WTC11 (cell line): ENCODE results near the gene GPR68. TPM values are rescaled to one million over a fixed set of nuclear protein-coding genes. Genes with fewer than 3 reads are reported as not detected.

ENCODE experiments used
- ATAC-seq: fragments of 200-7000 bp; cut with Tn5 transposase; 2 replicates; pipeline ENCODE4 v1.10.0; 2021; ENCODE audit warnings: mild to moderate bottlenecking, moderate library complexity
- CTCF ChIA-PET: fragments of 300-600 bp; sonication (Branson Sonifier 250); formaldehyde crosslinking; loops from one replicate; lab custom pipeline; 2021; ENCODE audit warnings: antibody characterized with exemption; lab: Charles Lee
- POLR2A ChIA-PET: fragments of 350-600 bp; sonication (Branson Sonifier 250); formaldehyde crosslinking; loops from one replicate; lab custom pipeline; 2021; ENCODE audit warnings: antibody characterized with exemption; lab: Charles Lee
- DNase-seq: peaks from one replicate; pipeline ENCODE4 v3.0.0; 2021; ENCODE audit warnings: low spot score
- H3K27ac Mint-ChIP-seq: 2 replicates; pipeline ENCODE4 v1.8.0; 2021; ENCODE audit warnings: mixed read lengths
- H3K27me3 Mint-ChIP-seq: 2 replicates; pipeline ENCODE4 v1.8.0; 2021; ENCODE audit warnings: low read depth, mild to moderate bottlenecking, moderate library complexity, mixed read lengths
- H3K36me3 Mint-ChIP-seq: 2 replicates; pipeline ENCODE4 v1.8.0; 2021; ENCODE audit warnings: mixed read lengths
- H3K4me1 Mint-ChIP-seq: 2 replicates; pipeline ENCODE4 v1.8.0; 2022; ENCODE audit warnings: mixed read lengths
- H3K4me3 Mint-ChIP-seq: 2 replicates; pipeline ENCODE4 v1.8.0; 2021; ENCODE audit warnings: mild to moderate bottlenecking, moderate library complexity, mixed read lengths
- H3K9me3 Mint-ChIP-seq: 2 replicates; pipeline ENCODE4 v1.8.0; 2021; ENCODE audit warnings: mixed read lengths
- ARID4B ChIP-seq: sonication (generic); formaldehyde crosslinking; IDR thresholded peaks from 2 replicates; pipeline ENCODE4 v1.8.0; 2023; ENCODE audit warnings: missing genetic modification reagents, mild to moderate bottlenecking, borderline replicate concordance
- ATF1 ChIP-seq: sonication (generic); formaldehyde crosslinking; IDR thresholded peaks from 2 replicates; pipeline ENCODE4 v1.8.1; 2023; ENCODE audit warnings: mild to moderate bottlenecking, moderate library complexity, missing genetic modification reagents
- ATF2 ChIP-seq: sonication (generic); formaldehyde crosslinking; IDR thresholded peaks from 2 replicates; pipeline ENCODE4 v1.8.1; 2022; ENCODE audit warnings: low read depth, missing genetic modification reagents, borderline replicate concordance
- E2F4 ChIP-seq: sonication (generic); formaldehyde crosslinking; IDR thresholded peaks from 2 replicates; pipeline ENCODE4 v1.8.1; 2022; ENCODE audit warnings: low read depth, mild to moderate bottlenecking, moderate library complexity, missing genetic modification reagents, borderline replicate concordance
- FOXJ3 ChIP-seq: sonication (generic); formaldehyde crosslinking; IDR thresholded peaks from 2 replicates; pipeline ENCODE4 v1.9.0; 2021; ENCODE audit warnings: missing genetic modification reagents, mild to moderate bottlenecking, borderline replicate concordance
- FOXK1 ChIP-seq: sonication (generic); formaldehyde crosslinking; IDR thresholded peaks from 2 replicates; pipeline ENCODE4 v1.8.0; 2022; ENCODE audit warnings: mild to moderate bottlenecking, moderate library complexity, missing genetic modification reagents
- GABPB1 ChIP-seq: sonication (generic); formaldehyde crosslinking; IDR thresholded peaks from 2 replicates; pipeline ENCODE4 v1.8.1; 2023; ENCODE audit warnings: mild to moderate bottlenecking, missing genetic modification reagents
- IRF2 ChIP-seq: sonication (generic); formaldehyde crosslinking; IDR thresholded peaks from 2 replicates; pipeline ENCODE4 v1.8.0; 2022; ENCODE audit warnings: low read depth, missing genetic modification reagents, borderline replicate concordance
- NFATC4 ChIP-seq: fragments of 250-450 bp; sonication (Bioruptor Pico); IDR thresholded peaks from 2 replicates; pipeline ENCODE4 v1.9.0; 2021; ENCODE audit warnings: mild to moderate bottlenecking
- OVOL2 ChIP-seq: fragments of 250-450 bp; sonication (Bioruptor Pico); IDR thresholded peaks from 2 replicates; pipeline ENCODE4 v1.9.0; 2021; ENCODE audit warnings: mild to moderate bottlenecking, borderline replicate concordance
- PREB ChIP-seq: sonication (generic); formaldehyde crosslinking; IDR thresholded peaks from 2 replicates; pipeline ENCODE4 v1.8.1; 2022; ENCODE audit warnings: mild to moderate bottlenecking, missing genetic modification reagents, moderate library complexity, borderline replicate concordance
- USF1 ChIP-seq: sonication (generic); formaldehyde crosslinking; IDR thresholded peaks from 2 replicates; pipeline ENCODE4 v1.8.0; 2022; ENCODE audit warnings: mild to moderate bottlenecking, missing genetic modification reagents
- ZNF121 ChIP-seq: sonication (generic); formaldehyde crosslinking; IDR thresholded peaks from 2 replicates; pipeline ENCODE4 v1.8.0; 2023; ENCODE audit warnings: missing genetic modification reagents
- ZNF423 ChIP-seq: fragments of 250-450 bp; sonication (Bioruptor Pico); IDR thresholded peaks from 2 replicates; pipeline ENCODE4 v2.1.2; 2022; ENCODE audit warnings: mild to moderate bottlenecking, moderate library complexity
- total RNA-seq: library from RNA; stranded (reverse); gene quantifications from 3 replicates; pipeline ENCODE4 v1.2.3, GENCODE V29; 2021
- TF ChIP-seq, protein P1 (sequence below): sonication (generic); formaldehyde crosslinking; IDR thresholded peaks from 2 replicates; pipeline ENCODE4 v1.8.0; 2022; ENCODE audit warnings: missing genetic modification reagents
- TF ChIP-seq, protein P2 (sequence below): sonication (generic); formaldehyde crosslinking; IDR thresholded peaks from 2 replicates; pipeline ENCODE4 v1.8.0; 2022; ENCODE audit warnings: mild to moderate bottlenecking, missing genetic modification reagents

Gene GPR68
- total RNA-seq, 1 experiment from 2014 or later: 0.28 TPM

DNA sequence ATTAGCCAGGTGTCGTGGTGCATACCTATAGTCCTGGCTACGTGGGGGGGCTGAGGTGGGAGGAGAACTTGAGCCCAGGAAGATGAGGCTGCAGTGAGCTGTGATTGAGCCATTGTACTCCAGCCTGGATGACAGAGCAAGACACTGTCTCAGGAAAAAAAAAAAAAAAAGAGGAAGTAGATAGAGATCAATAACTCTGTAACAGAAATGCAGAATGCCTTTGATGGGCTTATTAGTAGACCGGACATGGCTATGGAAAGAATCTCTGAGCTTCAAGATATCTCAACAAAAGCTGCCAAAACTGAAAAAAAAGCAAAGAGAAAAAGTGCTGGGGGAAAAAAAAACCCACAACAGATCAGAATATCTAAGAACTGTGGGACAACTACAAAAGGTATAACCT lies 37.5 kb downstream of the GPR68 start:
- no peak for ATAC-seq
- TF ChIP-seq NFATC4 (CRISPR knock-in tag) (no peak), USF1 (CRISPR knock-in tag) (no peak), ZNF121 (CRISPR knock-in tag) (no peak), ATF1 (CRISPR knock-in tag) (no peak), E2F4 (CRISPR knock-in tag) (no peak), FOXJ3 (no peak), PREB (CRISPR knock-in tag) (no peak), IRF2 (no peak)
- TF ChIP-seq, protein P1, sequence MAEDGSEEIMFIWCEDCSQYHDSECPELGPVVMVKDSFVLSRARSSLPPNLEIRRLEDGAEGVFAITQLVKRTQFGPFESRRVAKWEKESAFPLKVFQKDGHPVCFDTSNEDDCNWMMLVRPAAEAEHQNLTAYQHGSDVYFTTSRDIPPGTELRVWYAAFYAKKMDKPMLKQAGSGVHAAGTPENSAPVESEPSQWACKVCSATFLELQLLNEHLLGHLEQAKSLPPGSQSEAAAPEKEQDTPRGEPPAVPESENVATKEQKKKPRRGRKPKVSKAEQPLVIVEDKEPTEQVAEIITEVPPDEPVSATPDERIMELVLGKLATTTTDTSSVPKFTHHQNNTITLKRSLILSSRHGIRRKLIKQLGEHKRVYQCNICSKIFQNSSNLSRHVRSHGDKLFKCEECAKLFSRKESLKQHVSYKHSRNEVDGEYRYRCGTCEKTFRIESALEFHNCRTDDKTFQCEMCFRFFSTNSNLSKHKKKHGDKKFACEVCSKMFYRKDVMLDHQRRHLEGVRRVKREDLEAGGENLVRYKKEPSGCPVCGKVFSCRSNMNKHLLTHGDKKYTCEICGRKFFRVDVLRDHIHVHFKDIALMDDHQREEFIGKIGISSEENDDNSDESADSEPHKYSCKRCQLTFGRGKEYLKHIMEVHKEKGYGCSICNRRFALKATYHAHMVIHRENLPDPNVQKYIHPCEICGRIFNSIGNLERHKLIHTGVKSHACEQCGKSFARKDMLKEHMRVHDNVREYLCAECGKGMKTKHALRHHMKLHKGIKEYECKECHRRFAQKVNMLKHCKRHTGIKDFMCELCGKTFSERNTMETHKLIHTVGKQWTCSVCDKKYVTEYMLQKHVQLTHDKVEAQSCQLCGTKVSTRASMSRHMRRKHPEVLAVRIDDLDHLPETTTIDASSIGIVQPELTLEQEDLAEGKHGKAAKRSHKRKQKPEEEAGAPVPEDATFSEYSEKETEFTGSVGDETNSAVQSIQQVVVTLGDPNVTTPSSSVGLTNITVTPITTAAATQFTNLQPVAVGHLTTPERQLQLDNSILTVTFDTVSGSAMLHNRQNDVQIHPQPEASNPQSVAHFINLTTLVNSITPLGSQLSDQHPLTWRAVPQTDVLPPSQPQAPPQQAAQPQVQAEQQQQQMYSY: no peak
- TF ChIP-seq, all 79 proteins: peak for 0
- ChIA-PET POLR2A (interaction anchor here (0.6 kb wide), 1 partner anchor 1925 kb away, joined by 7 read pairs; no protein-coding TSS in a partner anchor), CTCF (interaction anchor here (0.6 to 0.9 kb wide), 2 partner anchors 50 to 65 kb away, joined by 3 to 4 read pairs; no protein-coding TSS in a partner anchor)
- Mint-ChIP-seq H3K36me3 (peaks cover 43% of the 10 kb centered on the region), H3K27me3 (no peaks in the 10 kb centered on the region), H3K27ac (no peak overlapping the region), H3K9me3 (no peaks in the 10 kb centered on the region), H3K4me3 (no peak overlapping the region), H3K4me1 (no peaks in the 10 kb centered on the region)
- no peak for DNase-seq

- POLR2A ChIA-PET: no interaction called here
- ATAC-seq (no peak), DNase-seq (no peak)
- CTCF ChIA-PET: no interaction called here
- H3K27ac Mint-ChIP-seq: no peak overlapping the region
- peaks cover 44% of the 10 kb centered on the region for H3K36me3 Mint-ChIP-seq
- H3K4me1 Mint-ChIP-seq: no peaks in the 10 kb centered on the region
- peaks cover 7% of the 10 kb centered on the region for H3K9me3 Mint-ChIP-seq
- H3K27me3 Mint-ChIP-seq: no peaks in the 10 kb centered on the region
- no peak overlapping the region for H3K4me3 Mint-ChIP-seq
- TF ChIP-seq GABPB1: no peak
- TF ChIP-seq ATF2 (CRISPR knock-in tag): no peak
- TF ChIP-seq ARID4B: no peak
- no peak for TF ChIP-seq ZNF423 (CRISPR knock-in tag)
- TF ChIP-seq, protein P1: no peak
- TF ChIP-seq, protein P2, sequence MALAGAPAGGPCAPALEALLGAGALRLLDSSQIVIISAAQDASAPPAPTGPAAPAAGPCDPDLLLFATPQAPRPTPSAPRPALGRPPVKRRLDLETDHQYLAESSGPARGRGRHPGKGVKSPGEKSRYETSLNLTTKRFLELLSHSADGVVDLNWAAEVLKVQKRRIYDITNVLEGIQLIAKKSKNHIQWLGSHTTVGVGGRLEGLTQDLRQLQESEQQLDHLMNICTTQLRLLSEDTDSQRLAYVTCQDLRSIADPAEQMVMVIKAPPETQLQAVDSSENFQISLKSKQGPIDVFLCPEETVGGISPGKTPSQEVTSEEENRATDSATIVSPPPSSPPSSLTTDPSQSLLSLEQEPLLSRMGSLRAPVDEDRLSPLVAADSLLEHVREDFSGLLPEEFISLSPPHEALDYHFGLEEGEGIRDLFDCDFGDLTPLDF (CRISPR knock-in tag): no peak
- TF ChIP-seq FOXK1 (CRISPR knock-in tag): no peak
- no peak for TF ChIP-seq OVOL2 (CRISPR knock-in tag)
These were observed 39.0 kb downstream of the GPR68 start for GRCh38 chr14:91205459-91205858.
